ENCODE data around the gene SHISA6.

Gene SHISA6

DNA sequence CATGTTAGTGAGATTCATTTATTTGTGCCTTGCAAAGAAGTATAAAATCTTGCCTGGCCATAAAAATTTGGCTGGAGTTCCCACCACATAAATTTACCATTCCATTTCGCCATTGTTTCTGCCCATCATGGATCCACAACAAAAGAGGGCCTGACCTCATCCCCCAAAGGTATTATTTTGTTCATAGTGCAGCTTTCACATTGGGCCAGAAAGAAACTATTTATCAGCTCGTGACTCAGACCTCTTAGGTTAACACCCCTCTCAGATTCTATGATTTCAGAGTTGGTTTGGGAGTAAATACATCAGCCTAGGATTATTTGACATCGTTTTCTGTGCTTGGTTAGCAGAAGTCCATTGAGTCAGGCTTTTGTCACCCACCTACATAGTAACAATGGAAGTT is 108.1 kb downstream of the SHISA6 start:
- DNase-seq (ENCODE audit: low read depth in 2 of 2) = no peak

DNA sequence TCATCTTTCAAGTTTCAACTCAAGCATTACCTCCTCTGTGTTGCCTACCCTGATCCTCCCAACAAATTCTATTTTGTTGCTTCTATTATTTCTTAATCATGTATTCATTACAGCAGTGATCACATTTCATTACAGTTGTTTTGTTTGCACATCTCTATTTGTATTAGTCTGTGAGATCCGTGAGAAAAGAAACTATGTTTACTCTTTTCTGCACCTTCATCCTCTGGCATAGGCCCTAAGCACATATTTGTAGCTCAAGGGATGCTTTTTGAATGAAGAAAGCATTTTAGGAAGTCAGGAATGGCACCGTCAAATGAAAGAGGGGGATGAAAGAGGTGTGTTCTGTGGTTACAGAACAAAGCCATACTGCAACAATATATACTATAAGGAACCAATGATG is 110.5 kb downstream of the SHISA6 start:
- DNase-seq (ENCODE audit: low read depth in 2 of 2) = no peak

DNA sequence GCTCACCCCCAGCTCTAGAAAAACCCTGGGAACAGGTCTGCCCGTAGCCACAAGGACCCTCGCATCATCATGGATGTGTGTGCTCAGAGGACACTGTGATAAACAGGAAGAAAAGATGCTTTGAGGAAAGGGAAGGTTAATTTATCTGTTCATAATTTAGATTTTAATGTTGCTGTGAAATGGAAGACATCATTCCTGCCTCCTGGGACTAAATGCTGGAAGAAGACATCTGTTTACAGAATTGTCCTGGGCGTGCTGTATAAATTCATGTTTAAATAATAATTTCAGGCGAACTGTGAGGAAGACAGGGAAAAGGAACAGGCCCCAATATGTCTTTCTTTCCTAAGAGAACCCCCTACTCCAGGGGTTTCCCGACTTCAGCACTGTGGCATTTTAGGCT is 112.6 kb downstream of the SHISA6 start:
- DNase-seq (ENCODE audit: low read depth in 2 of 2) = no peak

DNA sequence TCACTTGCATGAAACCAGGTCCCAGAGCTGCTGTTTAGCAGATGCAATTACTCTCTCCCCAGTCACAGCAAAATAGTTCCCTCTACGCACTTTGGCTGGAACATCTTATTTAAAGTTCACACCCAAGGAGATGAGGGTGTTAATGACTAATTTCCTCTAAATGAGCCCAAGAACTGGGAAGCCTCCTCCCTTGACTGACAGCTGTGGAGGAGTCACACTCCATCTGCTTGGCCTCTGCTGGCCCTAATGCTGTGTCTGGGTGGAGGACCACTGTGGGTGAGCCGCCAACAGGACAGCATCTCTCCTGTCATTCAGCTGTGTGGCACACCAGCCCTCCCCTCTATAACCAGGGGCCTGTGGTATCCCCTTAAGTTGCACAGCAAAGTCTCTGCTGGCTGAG is 115.4 kb downstream of the SHISA6 start:
- no peak for DNase-seq (ENCODE audit: low read depth in 2 of 2)

DNA sequence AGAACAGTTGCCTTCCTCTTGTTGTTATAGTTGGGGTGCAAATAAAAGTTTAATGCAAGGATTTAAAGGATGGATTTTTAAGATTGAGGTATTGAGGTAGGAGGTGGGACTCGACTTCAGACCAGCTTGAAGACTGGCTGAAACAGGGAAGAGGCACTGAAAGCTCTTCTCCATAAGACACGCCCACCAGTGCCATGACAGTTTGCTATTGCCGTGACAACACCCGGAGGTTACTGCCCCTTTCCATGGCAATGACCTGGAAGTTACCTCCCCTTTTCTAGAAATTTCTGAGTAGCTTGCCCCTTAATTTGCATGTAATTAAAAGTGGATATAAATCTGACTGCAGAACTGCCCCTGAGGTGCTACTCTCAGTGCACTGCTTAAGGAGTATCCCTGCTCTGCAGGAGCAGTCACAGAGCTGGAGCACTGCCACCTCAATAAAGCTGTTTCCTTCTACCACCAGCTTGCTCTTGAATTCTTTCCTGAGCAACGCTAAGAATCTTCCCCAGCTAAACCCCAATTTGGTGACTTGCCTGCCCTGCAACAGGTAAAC is 122.6 kb downstream of the SHISA6 start:
- no peak for DNase-seq (ENCODE audit: low read depth in 2 of 2)

- DNase-seq (ENCODE audit: low read depth in 2 of 2) = no peak
Measured at GRCh38 chr17:11366272-11366850, 125.3 kb downstream of the SHISA6 start.

GRCh38 chr17:11369575-11369974 is 128.6 kb downstream of the SHISA6 start:
- DNase-seq (ENCODE audit: low read depth in 2 of 2) = no peak

DNA sequence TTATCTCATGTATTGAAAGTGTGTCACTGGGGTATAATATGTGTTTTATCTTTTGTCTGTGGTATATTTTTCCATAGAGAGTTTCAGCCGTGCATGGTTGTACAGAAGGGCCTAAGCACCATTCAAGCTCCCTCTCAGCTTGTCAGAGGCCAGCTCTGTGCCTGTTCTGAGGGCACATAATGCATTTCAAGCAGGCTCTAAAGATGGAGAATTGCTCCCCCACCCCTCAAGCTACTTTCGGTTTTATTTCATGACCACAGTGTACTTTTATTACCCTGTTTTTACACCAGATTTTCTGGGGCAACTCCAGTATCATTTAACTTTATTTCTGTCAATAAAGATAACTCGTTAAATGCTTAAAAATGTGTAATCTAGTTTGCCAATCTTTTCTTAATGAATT is 131.7 kb downstream of the SHISA6 start:
- DNase-seq (ENCODE audit: low read depth in 2 of 2) = no peak

- no peak for DNase-seq (ENCODE audit: low read depth in 2 of 2)
Measured at GRCh38 chr17:11378506-11378905, 137.5 kb downstream of the SHISA6 start.

DNA sequence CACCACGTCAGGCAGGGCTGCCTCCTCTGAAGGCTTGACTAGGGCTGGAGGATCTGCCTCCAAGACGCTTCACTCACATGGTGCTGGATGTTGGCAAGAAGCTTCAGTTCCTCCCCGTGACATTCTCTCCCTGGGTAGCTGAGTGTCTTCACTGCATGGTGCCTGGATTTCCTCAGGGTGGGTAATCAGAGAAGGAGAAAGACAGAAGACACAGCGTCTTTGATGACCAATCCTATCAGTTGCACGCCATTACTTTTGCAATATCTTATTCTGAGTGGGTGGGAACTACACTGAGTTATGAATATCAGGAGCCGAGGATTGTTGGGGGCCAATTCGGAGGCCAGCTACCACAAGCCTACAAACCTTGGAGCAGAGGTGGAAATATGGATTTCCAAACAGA is 139.7 kb downstream of the SHISA6 start:
- DNase-seq (ENCODE audit: low read depth in 2 of 2) = no peak

- no peak for DNase-seq (ENCODE audit: low read depth in 2 of 2)
Measured at GRCh38 chr17:11383157-11383556, 142.1 kb downstream of the SHISA6 start.

- no peak for DNase-seq (ENCODE audit: low read depth in 2 of 2)
Measured at GRCh38 chr17:11384131-11384530, 143.1 kb downstream of the SHISA6 start.

- no peak for DNase-seq (ENCODE audit: low read depth in 2 of 2)
Measured at GRCh38 chr17:11387610-11388009, 146.6 kb downstream of the SHISA6 start.

- DNase-seq (ENCODE audit: low read depth in 2 of 2) = no peak
Measured at GRCh38 chr17:11388054-11388453, 147.0 kb downstream of the SHISA6 start.

- no peak for DNase-seq (ENCODE audit: low read depth in 2 of 2)
Measured at GRCh38 chr17:11389583-11389982, 148.6 kb downstream of the SHISA6 start.

DNA sequence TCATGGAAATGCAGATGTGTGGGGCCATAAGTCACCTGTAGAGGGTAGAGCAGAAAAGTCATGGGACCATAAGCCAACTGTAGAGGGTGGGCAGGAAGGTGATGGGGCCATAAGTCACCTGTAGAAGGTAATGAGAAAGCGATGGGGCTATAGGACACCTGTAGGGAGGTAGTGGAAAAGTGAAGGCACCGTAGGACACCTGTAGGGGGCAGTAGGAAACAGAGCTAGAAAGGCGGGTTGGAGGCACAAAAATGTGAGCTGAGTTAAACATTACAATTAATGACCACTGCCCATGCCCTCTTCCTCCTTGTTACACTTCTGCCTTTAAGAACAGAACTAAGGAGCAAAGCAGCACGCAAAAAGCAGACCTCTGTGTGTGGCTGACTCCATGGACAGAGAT is 150.1 kb downstream of the SHISA6 start:
- no peak for DNase-seq (ENCODE audit: low read depth in 2 of 2)

DNA sequence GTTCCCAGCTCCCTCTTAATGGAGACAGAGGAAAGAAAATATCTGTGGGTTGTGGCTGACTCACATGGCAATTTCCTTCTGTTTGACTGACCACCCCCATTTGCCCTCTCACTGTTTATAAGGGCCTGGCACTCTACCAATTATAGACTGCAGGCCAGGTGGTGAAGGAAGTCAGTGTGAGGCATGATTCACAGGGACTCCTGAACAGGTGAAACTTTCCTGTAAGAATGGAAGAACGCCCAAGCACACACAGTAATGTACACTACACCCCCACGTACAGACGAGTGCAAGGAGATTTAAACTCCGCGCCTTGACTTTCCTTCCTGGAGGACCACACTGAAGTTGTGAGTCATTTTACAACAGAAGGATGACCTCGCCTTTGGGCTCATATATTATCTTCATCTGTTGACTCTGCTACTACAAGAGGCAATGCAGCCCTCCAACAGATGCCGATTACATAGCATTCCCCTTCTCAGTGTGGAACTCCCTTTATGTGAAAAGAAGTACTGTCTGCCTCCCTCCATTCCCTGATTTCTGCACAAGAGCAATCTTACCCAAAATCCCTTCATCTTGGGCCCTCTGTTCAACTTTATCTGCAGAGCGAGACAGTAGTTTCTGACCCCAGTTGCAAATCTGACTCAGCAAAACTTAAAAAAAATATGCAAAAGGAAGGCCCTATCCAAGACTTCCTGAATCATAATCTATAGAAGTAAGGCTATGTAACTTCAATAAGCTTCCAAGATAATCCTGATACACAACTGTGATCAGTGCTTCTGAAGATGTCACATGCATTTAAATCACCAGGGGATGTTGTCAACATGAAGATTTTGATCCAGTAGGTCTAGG is 163.6 kb downstream of the SHISA6 start:
- no peak for DNase-seq (ENCODE audit: low read depth in 2 of 2)

GRCh38 chr17:11406716-11407115 is 165.7 kb downstream of the SHISA6 start:
- no peak for DNase-seq (ENCODE audit: low read depth in 2 of 2)

GRCh38 chr17:11412654-11413053 is 171.6 kb downstream of the SHISA6 start:
- no peak for DNase-seq (ENCODE audit: low read depth in 2 of 2)

GRCh38 chr17:11418342-11418741 is 177.3 kb downstream of the SHISA6 start:
- DNase-seq (ENCODE audit: low read depth in 2 of 2) = no peak

DNA sequence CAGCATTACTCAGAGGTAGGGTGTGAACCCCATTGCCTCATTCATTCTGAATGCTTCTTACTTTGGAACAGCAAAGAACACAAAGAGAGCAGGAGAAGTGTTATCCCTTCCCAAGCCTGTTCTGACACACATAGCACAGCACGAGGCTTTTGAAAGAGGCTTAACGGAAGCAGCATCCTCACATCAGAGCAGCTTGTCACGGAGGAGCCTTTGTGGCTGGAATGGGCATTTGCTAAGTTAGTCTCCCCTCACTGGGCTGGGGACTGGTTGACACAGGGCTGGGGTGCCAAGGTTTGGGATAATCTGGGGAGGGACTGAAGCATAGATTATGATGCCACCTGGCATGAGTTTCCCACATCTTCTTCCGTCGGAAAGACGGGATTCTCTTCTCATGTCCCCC is 189.7 kb downstream of the SHISA6 start:
- no peak for DNase-seq (ENCODE audit: low read depth in 2 of 2)

DNA sequence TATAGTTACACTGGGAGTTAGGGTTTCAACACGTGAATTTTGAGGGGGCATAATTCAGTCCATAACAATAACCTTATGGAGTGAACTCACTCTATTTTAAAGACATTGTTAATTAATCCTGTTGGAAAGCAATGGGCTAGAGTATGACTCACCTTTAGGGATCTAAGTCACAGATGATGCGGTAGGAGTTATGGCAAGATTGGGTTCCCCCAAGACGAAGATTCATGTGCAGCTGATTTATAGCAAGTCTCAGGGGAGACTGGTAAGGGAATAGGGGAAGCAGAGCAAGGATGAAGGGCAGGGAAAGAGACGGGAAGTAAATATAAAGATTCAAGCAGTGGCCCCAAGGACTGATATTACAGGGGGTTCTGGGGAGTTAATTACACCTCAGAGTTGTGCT is 197.7 kb downstream of the SHISA6 start:
- no peak for DNase-seq (ENCODE audit: low read depth in 2 of 2)

DNA sequence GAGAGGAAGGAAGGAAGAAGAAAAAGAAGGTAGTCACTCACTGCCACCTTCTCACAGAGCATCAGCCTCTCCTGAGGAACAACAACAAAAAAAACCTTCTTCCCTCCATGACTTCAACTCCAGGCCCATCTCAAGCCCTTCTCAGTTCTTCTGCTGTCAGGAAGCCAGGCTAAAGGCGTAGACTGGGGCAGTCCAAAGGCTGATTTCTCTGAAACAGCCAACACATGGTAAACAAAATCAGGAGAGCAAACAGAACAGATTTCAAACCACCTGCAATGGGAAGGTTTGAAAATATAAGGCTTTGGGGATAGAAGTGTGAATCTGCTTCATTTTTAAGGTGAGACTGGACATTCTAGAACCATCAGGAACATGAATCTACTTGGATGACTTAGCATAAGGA is 200.0 kb downstream of the SHISA6 start:
- DNase-seq (ENCODE audit: low read depth in 2 of 2) = no peak
